Stimulated activated CD4-positive, alpha-beta T cell treated with anti-CD3 and anti-CD28 coated beads, Interleukin-4, amount 100 ng/mL, for 24 hours (primary cell): Measurements from ENCODE around the gene UMODL1.
"Not testable (repeated sequence)": the region's sequence is repeated elsewhere in the genome, so short reads cannot be mapped to it uniquely, and the experiment has no call there.

Experiments
- DNase-seq: peaks from one replicate; pipeline ENCODE4 v3.0.0-alpha.2; 2020

The UMODL1 gene

GRCh38 chr21:42102076-42102475, 31.0 kb downstream of the UMODL1 start:
- DNase-seq, result no peak

GRCh38 chr21:42102526-42102925, 31.4 kb downstream of the UMODL1 start:
- no peak for DNase-seq

GRCh38 chr21:42102991-42103390, 31.9 kb downstream of the UMODL1 start:
- no peak for DNase-seq

- DNase-seq, result no peak
These were observed 32.7 kb downstream of the UMODL1 start for GRCh38 chr21:42103843-42104242.

GRCh38 chr21:42105476-42106315, 34.6 kb downstream of the UMODL1 start:
- DNase-seq, result no peak

GRCh38 chr21:42106425-42106824, 35.3 kb downstream of the UMODL1 start:
- DNase-seq, result no peak

- no peak for DNase-seq
These were observed 36.2 kb downstream of the UMODL1 start for GRCh38 chr21:42107177-42107880.

GRCh38 chr21:42107881-42108553, 36.9 kb downstream of the UMODL1 start:
- peak; percentile 65 for DNase-seq

- no peak for DNase-seq
These were observed 37.6 kb downstream of the UMODL1 start for GRCh38 chr21:42108554-42109340.

- no peak for DNase-seq
These were observed 38.4 kb downstream of the UMODL1 start for GRCh38 chr21:42109473-42109872.

GRCh38 chr21:42109873-42110525, 38.9 kb downstream of the UMODL1 start:
- DNase-seq, result no peak

- DNase-seq, result no peak
These were observed 39.8 kb downstream of the UMODL1 start for GRCh38 chr21:42110691-42111469.

- DNase-seq, result no peak
These were observed 40.3 kb downstream of the UMODL1 start for GRCh38 chr21:42111470-42111743.

GRCh38 chr21:42111811-42112210, 40.7 kb downstream of the UMODL1 start:
- DNase-seq, result no peak

GRCh38 chr21:42112238-42112637, 41.1 kb downstream of the UMODL1 start:
- DNase-seq, result no peak

GRCh38 chr21:42112857-42113256, 41.7 kb downstream of the UMODL1 start:
- DNase-seq, result no peak

GRCh38 chr21:42113926-42114409, 42.9 kb downstream of the UMODL1 start:
- no peak for DNase-seq

- DNase-seq, result no peak
These were observed 43.5 kb downstream of the UMODL1 start for GRCh38 chr21:42114646-42115045.

- no peak for DNase-seq
These were observed 44.1 kb downstream of the UMODL1 start for GRCh38 chr21:42115136-42115683.

- not testable (repeated sequence) for DNase-seq
These were observed 45.4 kb downstream of the UMODL1 start for GRCh38 chr21:42116551-42116950.
